Measurements from ENCODE around the gene CNOT3. TPM values are rescaled to one million over a fixed set of nuclear protein-coding genes. Genes with fewer than 3 reads are reported as not detected.

Gene CNOT3
- total RNA-seq, 1 experiment from 2014 or later = 91.2 TPM

DNA sequence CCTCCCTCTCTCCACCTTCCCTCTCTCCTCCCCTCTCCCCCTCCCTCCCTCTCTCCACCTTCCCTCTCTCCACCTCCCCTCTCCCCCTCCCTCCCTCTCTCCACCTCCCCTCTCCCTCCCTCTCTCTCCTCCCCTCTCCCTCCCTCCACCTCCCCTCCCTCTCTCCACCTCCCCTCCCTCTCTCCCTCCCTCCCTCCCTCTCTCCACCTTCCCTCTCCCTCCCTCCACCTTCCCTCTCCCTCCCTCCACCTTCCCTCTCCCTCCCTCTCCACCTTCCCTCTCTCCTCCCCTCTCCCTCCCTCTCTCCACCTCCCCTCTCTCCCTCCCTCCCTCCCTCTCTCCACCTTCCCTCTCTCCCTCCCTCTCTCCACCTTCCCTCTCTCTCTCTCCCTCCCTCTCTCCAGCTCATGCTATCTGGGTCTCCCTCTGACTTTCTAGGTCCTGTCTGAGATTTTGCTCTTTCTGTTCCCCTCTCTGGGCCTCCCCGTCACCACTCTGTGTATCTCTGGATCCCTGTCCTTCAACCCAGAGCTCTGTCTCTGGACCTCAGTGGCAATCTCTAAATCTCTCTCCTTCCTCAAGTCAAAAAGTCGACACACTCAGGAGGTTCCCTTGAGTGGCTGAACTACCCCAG is 3.5 kb upstream of the CNOT3 start:
- peak overlapping the region in 1 of 2 experiments; percentile 27; a peak in 2 of 5 replicates for H3K4me3 Mint-ChIP-seq
- Histone ChIP-seq H3T11ph (ENCODE audit: low read length) (no peak overlapping the region), H3K79me2 (ENCODE audit: insufficient read depth, low read length) (peaks cover 8% of the 10 kb centered on the region; the same call in 1 of the 2 replicates), H2BK12ac (ENCODE audit: insufficient read length, low read depth, low read length) (no peak overlapping the region), H3K27ac (ENCODE audit: insufficient read length, low read depth, low read length) (no peak overlapping the region), H3K18ac (ENCODE audit: insufficient read length, low read depth, low read length) (no peak overlapping the region), H3K9me3 (ENCODE audit: control insufficient read depth, low read depth, low read length) (peaks cover 4% of the 10 kb centered on the region), H4K8ac (replicated peaks; ENCODE audit: insufficient read length, low read depth, low read length) (peak overlapping the region; percentile 52), H4K91ac (ENCODE audit: insufficient read length, low read depth, low read length) (peak overlapping the region; percentile 23), H2BK15ac (ENCODE audit: low read depth, low read length) (no peak overlapping the region), H4K20me1 (ENCODE audit: control insufficient read depth, insufficient read depth, insufficient read length) (peaks cover 3% of the 10 kb centered on the region), H2BK20ac (ENCODE audit: low read depth, low read length, poor library complexity, severe bottlenecking) (no peak overlapping the region), H2AK5ac (ENCODE audit: insufficient read length, low read length) (no peak overlapping the region), H3K79me1 (ENCODE audit: insufficient read depth, low read depth, low read length, poor library complexity, severe bottlenecking) (peaks cover 10% of the 10 kb centered on the region), H2BK120ac (ENCODE audit: low read depth, low read length, poor library complexity, severe bottlenecking) (no peak overlapping the region), H3K4me2 (ENCODE audit: insufficient read depth, insufficient read length, low read length) (no peak overlapping the region), H3K4me1 (ENCODE audit: insufficient read depth, low read length) (no peaks in the 10 kb centered on the region), H3K23me2 (ENCODE audit: insufficient read length, low read depth, low read length, poor library complexity, severe bottlenecking) (peaks cover 15% of the 10 kb centered on the region), H3K27me3 (ENCODE audit: insufficient read depth, low read length) (no peaks in the 10 kb centered on the region), H3K23ac (ENCODE audit: insufficient read length, low read depth, low read length) (no peak overlapping the region), H3K9ac (ENCODE audit: extremely low read depth, insufficient read length, low read length) (no peak overlapping the region), H2BK5ac (ENCODE audit: insufficient read length, low read length) (no peak overlapping the region), H4K5ac (ENCODE audit: insufficient read length, low read depth, low read length) (peak overlapping the region; percentile 18), H3K4ac (ENCODE audit: low read depth, low read length) (peak overlapping the region; percentile 30; the same call in 1 of the 2 replicates), H3K14ac (ENCODE audit: insufficient read depth, low read length) (no peak overlapping the region), H3K56ac (ENCODE audit: insufficient read length, low read depth, low read length) (peak overlapping the region; percentile 38), H2AFZ (ENCODE audit: low read length) (no peak overlapping the region)
- WGBS (ENCODE audit: extremely low coverage, insufficient read length, low lambda C conversion rate) = no CpG with 5 or more reads among the region's 2 CpGs
- TF ChIP-seq, protein P1, sequence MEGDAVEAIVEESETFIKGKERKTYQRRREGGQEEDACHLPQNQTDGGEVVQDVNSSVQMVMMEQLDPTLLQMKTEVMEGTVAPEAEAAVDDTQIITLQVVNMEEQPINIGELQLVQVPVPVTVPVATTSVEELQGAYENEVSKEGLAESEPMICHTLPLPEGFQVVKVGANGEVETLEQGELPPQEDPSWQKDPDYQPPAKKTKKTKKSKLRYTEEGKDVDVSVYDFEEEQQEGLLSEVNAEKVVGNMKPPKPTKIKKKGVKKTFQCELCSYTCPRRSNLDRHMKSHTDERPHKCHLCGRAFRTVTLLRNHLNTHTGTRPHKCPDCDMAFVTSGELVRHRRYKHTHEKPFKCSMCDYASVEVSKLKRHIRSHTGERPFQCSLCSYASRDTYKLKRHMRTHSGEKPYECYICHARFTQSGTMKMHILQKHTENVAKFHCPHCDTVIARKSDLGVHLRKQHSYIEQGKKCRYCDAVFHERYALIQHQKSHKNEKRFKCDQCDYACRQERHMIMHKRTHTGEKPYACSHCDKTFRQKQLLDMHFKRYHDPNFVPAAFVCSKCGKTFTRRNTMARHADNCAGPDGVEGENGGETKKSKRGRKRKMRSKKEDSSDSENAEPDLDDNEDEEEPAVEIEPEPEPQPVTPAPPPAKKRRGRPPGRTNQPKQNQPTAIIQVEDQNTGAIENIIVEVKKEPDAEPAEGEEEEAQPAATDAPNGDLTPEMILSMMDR (conservative IDR thresholded peaks at IDR 0.05) = no peak
- peaks cover 18 to 19% of the 10 kb centered on the region in 2 experiments for H3K4me1 Mint-ChIP-seq
- peak overlapping the region in 2 of 3 experiments; percentile 23 to 93; a peak in 5 of 7 replicates for H3K27ac Mint-ChIP-seq
- peaks cover 23 to 48% (median 34%) of the 10 kb centered on the region in 3 experiments for H3K36me3 Mint-ChIP-seq (ENCODE audit: insufficient read depth in 1 of 3, low read depth in 3 of 3)
- peaks cover 1% of the 10 kb centered on the region; the same call in 1 of the 2 replicates for H3K27me3 Mint-ChIP-seq (ENCODE audit: low read depth)
- peaks cover 11 to 12% of the 10 kb centered on the region in 2 experiments for H3K9me3 Mint-ChIP-seq
- DNase-seq = no peak

Measured in H9 (cell line).